NCI-H748 treated with DMSO at 0.1 percent for 48 hours (cell line): Measurements from ENCODE around the gene MPC1.

Experiments used
- DNase-seq: peaks from one replicate; lab custom pipeline; 2025; lab: John Stamatoyannopoulos, UW

MPC1 gene

DNA sequence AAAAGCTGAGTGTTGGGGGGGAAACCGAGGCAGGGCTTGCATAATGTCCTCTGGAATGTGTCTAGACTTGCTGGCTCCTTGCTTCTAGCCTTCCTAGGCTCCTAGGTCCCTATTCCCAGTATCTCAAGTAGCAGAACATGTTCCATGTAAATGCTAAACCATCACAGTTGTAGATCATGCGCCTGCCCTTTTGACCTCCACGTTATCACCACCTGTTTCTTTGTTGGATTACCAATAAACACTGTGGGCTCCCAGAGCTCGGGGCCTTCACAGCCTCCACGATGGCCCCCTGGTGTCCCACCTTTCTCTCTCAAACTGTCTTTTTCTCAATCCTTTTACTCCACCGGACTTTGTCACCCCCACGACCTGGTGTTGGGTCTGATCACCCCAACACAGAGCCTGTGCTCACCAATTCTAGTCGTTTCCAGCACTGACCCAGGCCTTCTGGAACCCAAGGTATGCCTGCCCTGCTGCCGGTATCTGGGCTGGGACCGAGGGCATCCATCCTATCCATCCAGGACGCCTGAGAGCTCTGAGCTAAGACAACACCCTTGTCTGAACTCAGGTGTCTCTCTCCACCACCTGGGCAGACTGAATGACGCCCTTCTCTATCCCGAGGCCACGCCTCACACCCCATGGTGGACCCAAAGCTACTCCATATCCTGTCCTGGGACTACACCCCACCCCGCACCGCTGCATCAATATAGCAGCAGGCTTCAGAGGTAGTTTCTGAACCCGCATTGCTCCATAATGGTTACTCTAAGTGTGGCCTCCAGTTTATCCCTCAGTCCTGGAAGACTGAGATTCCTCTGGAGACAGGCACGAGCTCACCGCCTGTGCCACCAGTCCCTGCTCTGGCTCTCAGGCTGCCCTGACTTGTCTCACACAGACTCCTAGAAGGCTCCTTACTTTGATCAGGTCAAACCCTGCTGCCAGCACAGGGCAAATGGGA lies 65.2 kb downstream of the MPC1 start:
- no peak for DNase-seq

GRCh38 chr6:166315436-166315835 lies 67.3 kb downstream of the MPC1 start:
- no peak for DNase-seq
